Measurements from ENCODE around the gene TLCD1.

The TLCD1 gene

GRCh38 chr17:28700830-28701492, 25.1 kb downstream of the TLCD1 start:
- H3K9me3 ChIP-seq (ENCODE audit: control insufficient read depth, low read length): no peaks in the 10 kb centered on the region
- no peaks in the 10 kb centered on the region for H3K79me2 ChIP-seq
- no peaks in the 10 kb centered on the region for H3K27me3 ChIP-seq (ENCODE audit: control insufficient read depth, insufficient read depth, low read length)
- no peak overlapping the region for H3K9ac ChIP-seq
- no peak overlapping the region for H3K27ac ChIP-seq
- TF ChIP-seq, protein P1, sequence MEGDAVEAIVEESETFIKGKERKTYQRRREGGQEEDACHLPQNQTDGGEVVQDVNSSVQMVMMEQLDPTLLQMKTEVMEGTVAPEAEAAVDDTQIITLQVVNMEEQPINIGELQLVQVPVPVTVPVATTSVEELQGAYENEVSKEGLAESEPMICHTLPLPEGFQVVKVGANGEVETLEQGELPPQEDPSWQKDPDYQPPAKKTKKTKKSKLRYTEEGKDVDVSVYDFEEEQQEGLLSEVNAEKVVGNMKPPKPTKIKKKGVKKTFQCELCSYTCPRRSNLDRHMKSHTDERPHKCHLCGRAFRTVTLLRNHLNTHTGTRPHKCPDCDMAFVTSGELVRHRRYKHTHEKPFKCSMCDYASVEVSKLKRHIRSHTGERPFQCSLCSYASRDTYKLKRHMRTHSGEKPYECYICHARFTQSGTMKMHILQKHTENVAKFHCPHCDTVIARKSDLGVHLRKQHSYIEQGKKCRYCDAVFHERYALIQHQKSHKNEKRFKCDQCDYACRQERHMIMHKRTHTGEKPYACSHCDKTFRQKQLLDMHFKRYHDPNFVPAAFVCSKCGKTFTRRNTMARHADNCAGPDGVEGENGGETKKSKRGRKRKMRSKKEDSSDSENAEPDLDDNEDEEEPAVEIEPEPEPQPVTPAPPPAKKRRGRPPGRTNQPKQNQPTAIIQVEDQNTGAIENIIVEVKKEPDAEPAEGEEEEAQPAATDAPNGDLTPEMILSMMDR (IDR thresholded peaks at IDR 0.05): no peak
- H3K4me3 ChIP-seq (ENCODE audit: low read depth, low read length): no peak overlapping the region
- no peak overlapping the region for H2AFZ ChIP-seq
- no peaks in the 10 kb centered on the region for H3K4me1 ChIP-seq
- H3K36me3 ChIP-seq (ENCODE audit: control insufficient read depth, insufficient read depth, low read length): no peaks in the 10 kb centered on the region
- H3K4me2 ChIP-seq (ENCODE audit: low read length): no peak overlapping the region

DNA sequence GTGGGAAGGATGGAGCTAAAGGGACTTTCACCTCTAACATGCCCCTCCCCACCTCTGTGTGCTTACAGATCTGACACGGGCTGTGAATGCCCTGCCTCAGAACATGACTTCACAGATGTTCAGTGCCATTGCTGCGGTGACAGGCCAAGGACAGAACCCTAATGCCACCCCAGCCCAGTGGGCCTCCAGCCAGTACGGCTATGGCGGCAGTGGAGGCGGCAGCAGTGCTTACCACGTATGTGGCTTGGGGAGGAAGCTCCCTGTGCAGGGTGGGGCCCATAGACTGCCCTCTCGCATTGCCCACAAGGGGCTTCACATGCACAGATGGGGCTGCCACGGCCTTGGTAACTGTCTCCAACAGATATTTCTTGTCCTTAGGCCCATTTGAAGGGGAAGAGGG, 25.8 kb downstream of the TLCD1 start:
- Histone ChIP-seq H3K4me2 (ENCODE audit: low read length) (no peak overlapping the region), H3K4me3 (ENCODE audit: low read depth, low read length) (no peak overlapping the region), H3K27me3 (ENCODE audit: control insufficient read depth, insufficient read depth, low read length) (no peaks in the 10 kb centered on the region), H3K27ac (no peak overlapping the region), H3K4me1 (no peaks in the 10 kb centered on the region), H3K36me3 (ENCODE audit: control insufficient read depth, insufficient read depth, low read length) (no peaks in the 10 kb centered on the region), H3K9me3 (ENCODE audit: control insufficient read depth, low read length) (no peaks in the 10 kb centered on the region), H3K9ac (no peak overlapping the region), H3K79me2 (no peaks in the 10 kb centered on the region), H2AFZ (no peak overlapping the region)
- TF ChIP-seq, protein P1 (IDR thresholded peaks at IDR 0.05): no peak

DNA sequence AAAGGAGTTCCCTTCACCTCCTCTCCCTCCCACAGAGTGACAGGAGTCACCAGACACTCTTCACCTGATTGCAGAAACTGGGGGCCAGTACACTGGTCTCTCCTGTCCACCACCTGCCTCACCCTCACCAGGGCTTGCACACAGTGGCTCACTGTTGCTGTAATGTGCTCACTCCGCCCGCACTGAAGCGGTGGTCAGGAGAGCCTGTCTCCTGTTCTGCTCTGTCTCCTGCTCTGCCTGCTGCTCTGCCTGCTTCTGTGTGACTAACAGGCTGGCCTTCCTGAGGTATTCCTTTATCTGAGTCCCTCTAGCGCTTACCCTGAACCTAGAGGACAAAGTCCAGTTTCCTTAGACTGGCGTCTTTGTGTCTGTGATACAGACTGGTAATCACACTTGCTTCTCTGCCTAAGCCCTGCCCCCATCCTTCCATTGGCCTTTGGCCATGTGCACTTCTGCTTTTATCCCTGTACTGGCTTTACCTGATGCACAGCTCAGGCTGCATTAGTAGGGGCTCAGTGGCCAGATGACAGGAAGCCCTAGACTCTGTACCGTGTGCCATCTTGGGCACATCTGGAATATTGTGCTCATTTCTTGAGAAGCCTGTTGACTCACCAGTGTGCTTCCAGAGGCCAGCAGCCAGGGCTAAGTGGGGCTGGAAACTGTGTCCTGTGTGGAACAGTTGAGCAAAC, 27.6 kb downstream of the TLCD1 start:
- Histone ChIP-seq H3K27ac (no peak overlapping the region), H3K36me3 (ENCODE audit: control insufficient read depth, insufficient read depth, low read length) (no peaks in the 10 kb centered on the region), H3K79me2 (no peaks in the 10 kb centered on the region), H3K4me2 (ENCODE audit: low read length) (no peak overlapping the region), H3K4me3 (ENCODE audit: low read depth, low read length) (no peak overlapping the region), H3K9me3 (ENCODE audit: control insufficient read depth, low read length) (no peaks in the 10 kb centered on the region), H2AFZ (no peak overlapping the region), H3K27me3 (ENCODE audit: control insufficient read depth, insufficient read depth, low read length) (no peaks in the 10 kb centered on the region), H3K9ac (no peak overlapping the region), H3K4me1 (no peaks in the 10 kb centered on the region)
- TF ChIP-seq, protein P1 (IDR thresholded peaks at IDR 0.05): no peak

DNA sequence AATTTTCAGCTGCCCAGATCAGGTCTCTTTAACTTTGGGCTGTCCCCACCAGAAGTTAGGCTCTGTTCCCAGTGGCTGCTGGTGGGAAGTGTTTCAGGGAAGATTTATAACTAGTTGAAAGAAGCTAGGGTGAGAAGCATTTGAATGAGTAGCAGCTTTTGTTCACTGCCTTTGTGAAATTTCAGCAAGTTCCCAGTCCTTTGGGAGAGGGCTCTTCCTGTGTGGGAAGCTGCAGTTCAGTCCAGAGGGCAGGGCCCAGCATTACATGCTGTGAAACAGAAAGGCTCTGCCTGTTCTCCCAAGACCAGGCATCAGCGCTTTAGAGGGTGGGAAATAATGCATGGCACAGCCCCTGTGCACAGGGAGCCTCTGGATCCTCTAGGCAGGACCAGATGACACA, 32.2 kb downstream of the TLCD1 start:
- H3K9ac ChIP-seq: no peak overlapping the region
- peaks cover 3% of the 10 kb centered on the region for H3K79me2 ChIP-seq
- H3K27me3 ChIP-seq (ENCODE audit: control insufficient read depth, insufficient read depth, low read length): no peaks in the 10 kb centered on the region
- no peaks in the 10 kb centered on the region for H3K4me1 ChIP-seq
- no peak overlapping the region for H3K27ac ChIP-seq
- no peak overlapping the region for H3K4me2 ChIP-seq (ENCODE audit: low read length)
- no peaks in the 10 kb centered on the region for H3K36me3 ChIP-seq (ENCODE audit: control insufficient read depth, insufficient read depth, low read length)
- no peak overlapping the region for H2AFZ ChIP-seq
- H3K9me3 ChIP-seq (ENCODE audit: control insufficient read depth, low read length): no peaks in the 10 kb centered on the region
- no peak overlapping the region for H3K4me3 ChIP-seq (ENCODE audit: low read depth, low read length)
- TF ChIP-seq, protein P1 (IDR thresholded peaks at IDR 0.05): no peak

DNA sequence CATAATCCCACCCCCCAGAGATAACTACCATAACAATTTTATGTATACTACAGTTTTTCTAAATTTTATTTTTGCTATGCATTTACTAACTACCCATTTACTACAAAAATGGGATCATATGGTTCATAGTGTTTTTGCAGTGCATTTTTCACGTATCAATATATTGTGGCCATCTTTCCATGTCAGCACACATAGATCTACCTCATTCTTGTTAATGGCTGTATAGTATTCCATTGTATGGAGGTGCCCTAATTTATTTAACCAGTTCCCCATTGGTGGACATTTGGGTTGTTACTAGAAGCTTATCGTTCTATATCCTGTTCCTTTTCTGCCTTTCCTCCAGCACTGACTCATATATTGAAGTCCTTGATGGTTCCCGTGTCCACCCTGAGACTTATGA, 37.0 kb downstream of the TLCD1 start:
- H3K27ac ChIP-seq: no peak overlapping the region
- H3K79me2 ChIP-seq: peaks cover 3% of the 10 kb centered on the region
- H3K9me3 ChIP-seq (ENCODE audit: control insufficient read depth, low read length): no peaks in the 10 kb centered on the region
- H2AFZ ChIP-seq: no peak overlapping the region
- H3K4me2 ChIP-seq (ENCODE audit: low read length): no peak overlapping the region
- no peak overlapping the region for H3K4me3 ChIP-seq (ENCODE audit: low read depth, low read length)
- TF ChIP-seq, protein P1 (IDR thresholded peaks at IDR 0.05): no peak
- H3K36me3 ChIP-seq (ENCODE audit: control insufficient read depth, insufficient read depth, low read length): no peaks in the 10 kb centered on the region
- H3K27me3 ChIP-seq (ENCODE audit: control insufficient read depth, insufficient read depth, low read length): no peaks in the 10 kb centered on the region
- no peaks in the 10 kb centered on the region for H3K4me1 ChIP-seq
- H3K9ac ChIP-seq: no peak overlapping the region

All from parathyroid adenoma (tissue), 2 donors.